ENCODE measurements around the gene COG6. TPM values are rescaled to one million over a fixed set of nuclear protein-coding genes. Genes with fewer than 3 reads are reported as not detected.

The COG6 gene
- total RNA-seq, 2 experiments from 2014 or later, result 24.8 to 30.0 TPM

- Mint-ChIP-seq H3K36me3 (peaks cover 2% of the 10 kb centered on the region), H3K9me3 (no peaks in the 10 kb centered on the region), H3K4me3 (no peak overlapping the region), H3K27me3 (no peaks in the 10 kb centered on the region), H3K4me1 (peaks cover 15% of the 10 kb centered on the region), H3K27ac (no peak overlapping the region)
- no peak for DNase-seq
These were observed 8.0 kb downstream of the COG6 start for GRCh38 chr13:39663508-39663907.

GRCh38 chr13:39663958-39664357 is 8.5 kb downstream of the COG6 start:
- Mint-ChIP-seq H3K27ac (no peak overlapping the region), H3K27me3 (no peaks in the 10 kb centered on the region), H3K9me3 (no peaks in the 10 kb centered on the region), H3K4me3 (no peak overlapping the region), H3K4me1 (peaks cover 13% of the 10 kb centered on the region), H3K36me3 (no peaks in the 10 kb centered on the region)
- DNase-seq, result no peak

GRCh38 chr13:39665763-39666162 is 10.3 kb downstream of the COG6 start:
- Mint-ChIP-seq H3K27me3 (no peaks in the 10 kb centered on the region), H3K36me3 (no peaks in the 10 kb centered on the region), H3K4me3 (no peak overlapping the region), H3K9me3 (no peaks in the 10 kb centered on the region), H3K4me1 (peaks cover 10% of the 10 kb centered on the region), H3K27ac (no peak overlapping the region)
- DNase-seq, result no peak

- Mint-ChIP-seq H3K27me3 (no peaks in the 10 kb centered on the region), H3K27ac (no peak overlapping the region), H3K4me1 (peaks cover 11% of the 10 kb centered on the region), H3K4me3 (no peak overlapping the region), H3K36me3 (peaks cover 6% of the 10 kb centered on the region), H3K9me3 (peaks cover 2% of the 10 kb centered on the region)
- no peak for DNase-seq
These were observed 15.0 kb downstream of the COG6 start for GRCh38 chr13:39670445-39670844.

DNA sequence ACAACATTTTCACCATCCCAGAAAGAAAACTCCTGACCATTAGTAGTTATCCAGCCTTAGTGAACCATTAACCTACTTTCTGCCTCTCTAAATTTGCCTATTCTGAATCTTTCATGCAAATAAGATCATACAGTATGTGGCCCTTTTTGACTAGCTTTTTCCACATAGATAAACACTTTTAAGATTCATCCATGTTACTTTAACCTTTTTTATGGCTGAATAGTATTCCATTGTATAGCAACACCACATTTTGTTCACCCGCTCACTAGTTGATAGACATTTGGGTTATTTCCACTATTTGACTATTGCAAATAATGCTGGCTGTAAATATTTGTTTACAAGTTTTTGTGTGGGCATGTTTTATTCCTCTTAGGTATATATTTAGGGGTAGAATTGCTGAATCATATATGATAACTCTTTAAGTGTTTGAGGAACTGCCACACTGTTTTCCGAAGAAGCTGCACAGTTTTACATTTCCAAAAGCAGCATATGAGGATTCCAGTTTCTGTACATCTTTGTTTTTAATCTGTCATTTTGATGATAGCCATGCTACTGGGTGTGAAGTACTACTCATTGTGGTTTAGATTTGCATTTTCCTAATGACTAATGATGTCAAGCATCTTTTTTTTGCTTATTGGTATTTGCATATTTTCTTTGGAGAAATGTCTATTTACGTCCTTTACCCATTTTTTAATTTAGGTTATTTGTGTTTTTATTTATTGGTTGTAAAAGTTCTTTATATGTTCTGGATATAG is 17.1 kb downstream of the COG6 start:
- Mint-ChIP-seq H3K27me3 (no peaks in the 10 kb centered on the region), H3K27ac (no peak overlapping the region), H3K9me3 (peaks cover 2% of the 10 kb centered on the region), H3K36me3 (peaks cover 6% of the 10 kb centered on the region), H3K4me1 (peaks cover 7% of the 10 kb centered on the region), H3K4me3 (no peak overlapping the region)
- no peak for DNase-seq

GRCh38 chr13:39675904-39676303 is 20.4 kb downstream of the COG6 start:
- H3K36me3 Mint-ChIP-seq, result peaks cover 13% of the 10 kb centered on the region
- peaks cover 6% of the 10 kb centered on the region for H3K4me1 Mint-ChIP-seq
- no peak for DNase-seq
- no peak overlapping the region for H3K27ac Mint-ChIP-seq
- no peaks in the 10 kb centered on the region for H3K27me3 Mint-ChIP-seq
- H3K9me3 Mint-ChIP-seq, result peaks cover 2% of the 10 kb centered on the region
- no peak overlapping the region for H3K4me3 Mint-ChIP-seq

- Mint-ChIP-seq H3K9me3 (peaks cover 2% of the 10 kb centered on the region), H3K4me1 (peaks cover 5% of the 10 kb centered on the region), H3K4me3 (no peak overlapping the region), H3K27me3 (no peaks in the 10 kb centered on the region), H3K27ac (no peak overlapping the region), H3K36me3 (peaks cover 16% of the 10 kb centered on the region)
- DNase-seq, result no peak
These were observed 20.9 kb downstream of the COG6 start for GRCh38 chr13:39676315-39676876.

GRCh38 chr13:39682310-39682709 is 26.8 kb downstream of the COG6 start:
- Mint-ChIP-seq H3K27me3 (no peaks in the 10 kb centered on the region), H3K4me1 (peaks cover 7% of the 10 kb centered on the region), H3K9me3 (no peaks in the 10 kb centered on the region), H3K36me3 (peaks cover 11% of the 10 kb centered on the region), H3K27ac (no peak overlapping the region), H3K4me3 (no peak overlapping the region)
- DNase-seq, result no peak

- Mint-ChIP-seq H3K36me3 (peaks cover 13% of the 10 kb centered on the region), H3K9me3 (no peaks in the 10 kb centered on the region)
These were observed 27.3 kb downstream of the COG6 start for GRCh38 chr13:39682788-39683187.

GRCh38 chr13:39684531-39685137 is 29.2 kb downstream of the COG6 start:
- Mint-ChIP-seq H3K27me3 (no peaks in the 10 kb centered on the region), H3K27ac (no peak overlapping the region)
- DNase-seq, result no peak

More at GRCh38 chr13:39682788-39683187, 27.3 kb downstream of the COG6 start:
- H3K4me3 Mint-ChIP-seq, result no peak overlapping the region
- no peaks in the 10 kb centered on the region for H3K27me3 Mint-ChIP-seq
- DNase-seq, result no peak
- peaks cover 7% of the 10 kb centered on the region for H3K4me1 Mint-ChIP-seq
- no peak overlapping the region for H3K27ac Mint-ChIP-seq

DNA sequence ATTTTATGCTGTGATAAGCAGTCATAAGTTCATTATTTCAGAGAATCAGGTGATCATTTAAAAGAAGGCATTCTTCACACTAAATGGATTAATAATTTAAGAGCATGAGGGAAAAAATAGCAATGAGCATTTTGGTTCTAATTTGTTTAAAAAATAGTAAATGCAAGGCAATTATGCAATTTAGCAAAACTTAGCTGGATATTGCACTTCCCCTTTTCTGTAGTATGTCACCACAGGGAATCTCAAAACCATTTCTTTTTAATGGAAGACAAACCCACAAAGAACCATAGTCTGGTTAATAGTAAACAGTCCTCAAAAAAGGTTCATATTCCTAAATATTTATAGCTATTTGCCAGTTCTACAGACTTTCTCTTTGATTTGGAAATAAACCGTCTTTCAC is 30.2 kb downstream of the COG6 start:
- Mint-ChIP-seq H3K27ac (no peak overlapping the region), H3K4me3 (no peak overlapping the region), H3K27me3 (no peaks in the 10 kb centered on the region), H3K36me3 (peaks cover 16% of the 10 kb centered on the region), H3K9me3 (no peaks in the 10 kb centered on the region), H3K4me1 (peaks cover 18% of the 10 kb centered on the region)
- no peak for DNase-seq

More at GRCh38 chr13:39684531-39685137, 29.2 kb downstream of the COG6 start:
- no peaks in the 10 kb centered on the region for H3K9me3 Mint-ChIP-seq
- H3K4me1 Mint-ChIP-seq, result peaks cover 18% of the 10 kb centered on the region
- H3K36me3 Mint-ChIP-seq, result peaks cover 21% of the 10 kb centered on the region
- no peak overlapping the region for H3K4me3 Mint-ChIP-seq

GRCh38 chr13:39688278-39688677 is 32.8 kb downstream of the COG6 start:
- no peak for DNase-seq
- Mint-ChIP-seq H3K27ac (peak overlapping the region; percentile 55), H3K9me3 (no peaks in the 10 kb centered on the region), H3K36me3 (peaks cover 11% of the 10 kb centered on the region), H3K27me3 (no peaks in the 10 kb centered on the region), H3K4me3 (no peak overlapping the region), H3K4me1 (peaks cover 13% of the 10 kb centered on the region)

DNA sequence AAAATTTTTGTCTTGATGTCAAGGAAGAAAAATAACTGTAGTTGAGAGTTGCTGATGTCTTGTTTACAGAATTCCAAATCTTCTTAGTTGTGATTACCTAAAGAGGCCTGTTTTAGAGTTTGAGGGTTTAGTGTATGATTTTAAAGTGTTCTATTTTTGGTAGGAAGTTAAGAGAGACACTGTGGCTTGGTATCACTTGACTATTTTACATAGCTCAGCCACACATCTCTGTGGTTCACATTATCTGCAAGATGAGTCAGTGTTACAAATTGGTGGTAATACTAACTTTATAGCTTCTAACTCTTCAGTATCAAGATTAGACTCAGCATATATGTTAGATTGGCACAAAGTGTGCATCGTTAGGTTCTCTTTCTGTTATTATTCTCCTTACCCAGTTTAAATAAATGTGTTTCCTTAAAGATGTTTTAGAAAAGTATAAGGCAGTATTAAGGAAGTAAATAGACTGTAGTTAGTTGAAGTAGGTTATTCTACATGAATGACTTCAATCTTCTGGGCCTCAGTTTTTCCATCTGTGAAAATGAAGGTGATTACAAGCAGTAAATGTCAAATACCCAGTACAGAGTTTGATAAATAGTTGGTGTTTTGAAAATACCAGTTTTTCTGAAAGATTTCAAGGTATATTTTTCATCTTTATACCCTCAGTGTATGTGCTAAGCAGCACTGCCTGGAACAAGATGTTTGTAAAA is 33.4 kb downstream of the COG6 start:
- Mint-ChIP-seq H3K9me3 (no peaks in the 10 kb centered on the region), H3K36me3 (peaks cover 11% of the 10 kb centered on the region), H3K4me3 (no peak overlapping the region), H3K27ac (peak overlapping the region; percentile 55), H3K4me1 (peaks cover 13% of the 10 kb centered on the region), H3K27me3 (no peaks in the 10 kb centered on the region)
- DNase-seq, result no peak

GRCh38 chr13:39692660-39693438 is 37.4 kb downstream of the COG6 start:
- Mint-ChIP-seq H3K27me3 (no peaks in the 10 kb centered on the region), H3K27ac (no peak overlapping the region), H3K4me3 (no peak overlapping the region), H3K4me1 (peaks cover 13% of the 10 kb centered on the region), H3K9me3 (no peaks in the 10 kb centered on the region), H3K36me3 (peaks cover 7% of the 10 kb centered on the region)
- no peak for DNase-seq

Data from activated naive CD8-positive, alpha-beta T cell treated with anti-CD3 and anti-CD28 coated beads for 36 hours (primary cell).